PC-3 (cell line): Measurements from ENCODE around the gene SNU13.

Experiments
- CTCF ChIP-seq: fragments of 300-600 bp; sonication (generic); conservative IDR thresholded peaks from 2 replicates; pipeline ENCODE4 v1.5.1; 2017; ENCODE audit warnings: antibody characterized with exemption, low read depth, mild to moderate bottlenecking, low read length
- EZH2 ChIP-seq: fragments of 300-600 bp; sonication (generic); IDR thresholded peaks from one replicate; pipeline ENCODE4 v1.6.1; 2017; ENCODE audit warnings: antibody characterized with exemption, mild to moderate bottlenecking, low read length; ENCODE audit not compliant: unreplicated experiment

- TF ChIP-seq CTCF: peak; percentile 93
- TF ChIP-seq EZH2: no peak
Observed at GRCh38 chr22:41697126-41697775, 8.6 kb upstream of the SNU13 start.
